Measurements from ENCODE around the gene SNTG2.
"Not testable (repeated sequence)": the region's sequence is repeated elsewhere in the genome, so short reads cannot be mapped to it uniquely, and the experiment has no call there.

DNA sequence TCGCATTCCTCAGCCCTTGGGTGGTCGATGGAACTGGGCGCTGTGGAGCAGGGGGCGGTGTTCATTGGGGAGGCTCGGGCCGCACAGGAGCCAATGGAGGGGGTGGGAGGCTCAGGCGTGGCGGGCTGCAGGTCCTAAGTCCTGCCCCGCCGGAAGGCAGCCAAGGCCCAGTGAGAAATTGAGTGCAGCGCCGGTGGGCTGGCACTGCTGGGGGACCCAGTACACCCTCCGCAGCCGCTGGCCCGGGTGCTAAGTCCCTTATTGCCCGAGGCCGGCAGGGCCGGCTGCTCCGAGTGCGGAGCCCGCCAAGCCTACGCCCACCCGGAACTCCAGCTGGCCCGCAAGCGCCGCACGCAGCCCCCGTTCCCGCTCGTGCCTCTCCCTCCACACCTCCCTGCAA lies 278.9 kb downstream of the SNTG2 start:
- not testable (repeated sequence) for TF ChIP-seq POLR2A (IDR thresholded peaks at IDR 0.05)
- TF ChIP-seq, protein P1, sequence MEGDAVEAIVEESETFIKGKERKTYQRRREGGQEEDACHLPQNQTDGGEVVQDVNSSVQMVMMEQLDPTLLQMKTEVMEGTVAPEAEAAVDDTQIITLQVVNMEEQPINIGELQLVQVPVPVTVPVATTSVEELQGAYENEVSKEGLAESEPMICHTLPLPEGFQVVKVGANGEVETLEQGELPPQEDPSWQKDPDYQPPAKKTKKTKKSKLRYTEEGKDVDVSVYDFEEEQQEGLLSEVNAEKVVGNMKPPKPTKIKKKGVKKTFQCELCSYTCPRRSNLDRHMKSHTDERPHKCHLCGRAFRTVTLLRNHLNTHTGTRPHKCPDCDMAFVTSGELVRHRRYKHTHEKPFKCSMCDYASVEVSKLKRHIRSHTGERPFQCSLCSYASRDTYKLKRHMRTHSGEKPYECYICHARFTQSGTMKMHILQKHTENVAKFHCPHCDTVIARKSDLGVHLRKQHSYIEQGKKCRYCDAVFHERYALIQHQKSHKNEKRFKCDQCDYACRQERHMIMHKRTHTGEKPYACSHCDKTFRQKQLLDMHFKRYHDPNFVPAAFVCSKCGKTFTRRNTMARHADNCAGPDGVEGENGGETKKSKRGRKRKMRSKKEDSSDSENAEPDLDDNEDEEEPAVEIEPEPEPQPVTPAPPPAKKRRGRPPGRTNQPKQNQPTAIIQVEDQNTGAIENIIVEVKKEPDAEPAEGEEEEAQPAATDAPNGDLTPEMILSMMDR (IDR thresholded peaks at IDR 0.05): not testable (repeated sequence)

Measured in esophagus squamous epithelium (tissue), 4 donors.